Measurements from ENCODE around the gene TSPAN14. TPM values are rescaled to one million over a fixed set of nuclear protein-coding genes. Genes with fewer than 3 reads are reported as not detected.

TSPAN14 gene
- total and polyA plus RNA-seq, 12 donors = 16.9 to 57.2 (median 27.6) TPM

DNA sequence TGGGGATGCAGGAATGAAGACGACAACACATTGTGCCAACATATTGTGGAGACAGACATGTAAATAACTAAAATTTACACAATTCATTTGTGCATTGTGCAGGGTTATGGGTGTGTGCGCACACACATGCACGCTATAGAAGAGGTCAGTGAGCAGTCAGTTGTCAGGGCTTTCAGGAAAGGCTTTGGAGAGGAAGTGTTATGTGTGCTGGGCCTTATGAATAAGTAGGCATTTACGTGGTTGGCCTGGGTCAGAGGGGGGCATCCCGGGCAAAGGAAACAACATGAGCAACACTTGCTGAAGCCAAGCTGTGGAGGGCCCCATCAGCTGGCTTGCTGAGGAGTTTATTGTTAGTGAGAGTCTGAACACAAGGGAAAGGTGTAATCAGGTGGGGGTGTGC, 41.6 kb upstream of the TSPAN14 start:
- no peak for ATAC-seq
- H3K27me3 ChIP-seq = peaks cover 0 to 9% (median 0%) of the 10 kb centered on the region in 7 donors
- H3K4me3 ChIP-seq = no peak overlapping the region
- peak overlapping the region in 3 of 10 donors; percentile 14 to 58 (median 19) for H3K27ac ChIP-seq
- no peaks in the 10 kb centered on the region for H3K9me3 ChIP-seq
- intact Hi-C loops (cut with DNase I) = loop anchor here in 1 of 10 donors (5.0 kb wide), 1 partner anchor 40 kb away; the partner anchor contains the start of gene TSPAN14
- no peak for DNase-seq
- 66 to 80% methylated on average over 5 of the region's 5 CpGs for WGBS, 2 donors
- peaks cover 10 to 91% (median 83%) of the 10 kb centered on the region in 9 donors for H3K4me1 ChIP-seq
- TF ChIP-seq, protein P1, sequence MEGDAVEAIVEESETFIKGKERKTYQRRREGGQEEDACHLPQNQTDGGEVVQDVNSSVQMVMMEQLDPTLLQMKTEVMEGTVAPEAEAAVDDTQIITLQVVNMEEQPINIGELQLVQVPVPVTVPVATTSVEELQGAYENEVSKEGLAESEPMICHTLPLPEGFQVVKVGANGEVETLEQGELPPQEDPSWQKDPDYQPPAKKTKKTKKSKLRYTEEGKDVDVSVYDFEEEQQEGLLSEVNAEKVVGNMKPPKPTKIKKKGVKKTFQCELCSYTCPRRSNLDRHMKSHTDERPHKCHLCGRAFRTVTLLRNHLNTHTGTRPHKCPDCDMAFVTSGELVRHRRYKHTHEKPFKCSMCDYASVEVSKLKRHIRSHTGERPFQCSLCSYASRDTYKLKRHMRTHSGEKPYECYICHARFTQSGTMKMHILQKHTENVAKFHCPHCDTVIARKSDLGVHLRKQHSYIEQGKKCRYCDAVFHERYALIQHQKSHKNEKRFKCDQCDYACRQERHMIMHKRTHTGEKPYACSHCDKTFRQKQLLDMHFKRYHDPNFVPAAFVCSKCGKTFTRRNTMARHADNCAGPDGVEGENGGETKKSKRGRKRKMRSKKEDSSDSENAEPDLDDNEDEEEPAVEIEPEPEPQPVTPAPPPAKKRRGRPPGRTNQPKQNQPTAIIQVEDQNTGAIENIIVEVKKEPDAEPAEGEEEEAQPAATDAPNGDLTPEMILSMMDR (IDR thresholded peaks at IDR 0.05) = no peak
- H3K36me3 ChIP-seq = no peaks in the 10 kb centered on the region

DNA sequence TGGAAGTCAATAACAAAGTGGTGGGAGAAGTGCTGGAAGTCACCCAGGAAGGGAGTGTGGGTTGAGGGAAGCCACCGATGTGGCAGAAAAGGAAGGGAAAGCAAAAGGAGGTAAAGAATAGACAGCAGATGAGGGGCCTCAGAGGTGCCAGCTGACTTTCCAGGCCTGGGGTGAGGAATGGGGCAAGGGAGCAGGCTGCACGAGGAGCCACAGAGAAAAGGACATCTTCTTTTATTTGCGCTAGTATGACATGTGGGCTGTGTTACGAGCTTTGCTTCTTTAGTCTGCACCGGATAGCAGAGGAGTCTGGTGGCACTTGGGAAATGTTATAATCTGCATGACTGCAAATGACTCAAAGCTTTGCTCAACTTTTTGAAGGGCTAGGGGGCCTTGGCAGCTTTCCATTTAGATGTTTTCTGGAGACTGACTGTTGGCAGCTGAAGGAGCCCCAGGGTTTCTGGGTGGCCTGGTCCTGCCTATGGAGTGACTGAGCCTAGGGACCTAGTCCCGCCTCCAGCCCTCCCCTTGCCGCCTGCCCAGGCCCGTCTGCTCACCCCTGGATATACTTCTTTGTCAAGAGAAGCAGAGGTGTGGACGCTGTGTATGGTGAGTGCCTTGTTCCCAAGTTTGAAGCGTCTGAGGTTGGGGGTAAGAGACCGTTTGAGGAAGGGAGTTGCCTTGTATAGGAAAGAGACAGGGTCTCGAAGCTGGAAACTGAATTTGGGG, 40.7 kb upstream of the TSPAN14 start:
- 58 to 60% methylated on average over 12 of the region's 12 CpGs for WGBS, 2 donors
- H3K27ac ChIP-seq = peak overlapping the region in 8 of 10 donors; percentile 3 to 58 (median 40)
- DNase-seq = no peak
- TF ChIP-seq, protein P1 (IDR thresholded peaks at IDR 0.05) = no peak
- peak in 1 of 8 donors; percentile 42 for ATAC-seq
- no peaks in the 10 kb centered on the region for H3K36me3 ChIP-seq
- peaks cover 10 to 85% (median 75%) of the 10 kb centered on the region in 9 donors for H3K4me1 ChIP-seq
- intact Hi-C loops (cut with DNase I) = loop anchor here in 1 of 10 donors (5.0 kb wide), 1 partner anchor 39 kb away; the partner anchor contains the start of gene TSPAN14
- H3K4me3 ChIP-seq = peak overlapping the region in 1 of 10 donors; percentile 27
- peaks cover 0 to 5% (median 0%) of the 10 kb centered on the region in 7 donors for H3K27me3 ChIP-seq
- no peaks in the 10 kb centered on the region for H3K9me3 ChIP-seq

DNA sequence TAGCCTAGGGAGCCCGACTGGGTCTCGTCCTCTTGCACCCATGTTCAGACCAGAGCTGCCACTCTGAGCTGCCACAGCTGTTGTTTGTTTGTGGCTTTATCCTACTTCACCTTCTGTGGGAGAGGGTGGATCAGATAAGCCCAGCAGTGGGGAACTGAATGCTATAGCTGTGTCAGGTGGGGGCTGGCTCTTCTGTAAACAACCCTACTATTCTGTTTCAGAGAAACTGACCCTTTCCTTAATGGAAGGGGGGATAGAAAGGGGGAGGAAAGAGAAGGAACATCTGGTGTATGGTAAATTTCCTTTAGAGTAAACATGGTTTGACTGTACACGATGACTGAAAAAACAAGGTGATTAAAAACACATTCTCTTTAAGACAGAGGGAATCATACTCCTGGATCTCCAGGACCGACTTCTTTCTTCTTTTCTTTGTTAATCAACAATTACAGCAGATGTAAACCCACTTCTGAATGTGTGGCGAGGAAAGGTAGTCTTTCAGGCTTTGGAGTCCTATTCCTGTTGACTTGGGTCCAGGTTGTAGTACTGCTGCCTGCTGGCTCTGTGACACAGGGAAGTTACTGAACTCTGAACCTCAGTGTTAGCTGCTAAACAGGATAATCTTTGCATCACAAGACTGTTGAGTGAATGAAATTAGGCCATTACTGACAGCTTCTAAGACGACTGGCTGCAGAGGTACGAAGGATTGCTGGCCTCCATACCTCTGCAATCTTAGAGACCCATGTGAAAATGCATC, 39.8 kb upstream of the TSPAN14 start:
- Histone ChIP-seq H3K9me3 (no peaks in the 10 kb centered on the region), H3K36me3 (no peaks in the 10 kb centered on the region), H3K27me3 (no peaks in the 10 kb centered on the region), H3K27ac (peak overlapping the region in 8 of 10 donors; percentile 3 to 58 (median 44)), H3K4me1 (peaks cover 10 to 77% (median 68%) of the 10 kb centered on the region in 9 donors), H3K4me3 (no peak overlapping the region)
- no peak for ATAC-seq
- TF ChIP-seq, protein P1 (IDR thresholded peaks at IDR 0.05) = no peak
- intact Hi-C loops (cut with DNase I) = loop anchor here in 1 of 10 donors (5.0 kb wide), 1 partner anchor 38 kb away; the partner anchor contains the start of gene TSPAN14
- DNase-seq = no peak
- 53 to 69% methylated on average over 7 of the region's 7 CpGs for WGBS, 2 donors

DNA sequence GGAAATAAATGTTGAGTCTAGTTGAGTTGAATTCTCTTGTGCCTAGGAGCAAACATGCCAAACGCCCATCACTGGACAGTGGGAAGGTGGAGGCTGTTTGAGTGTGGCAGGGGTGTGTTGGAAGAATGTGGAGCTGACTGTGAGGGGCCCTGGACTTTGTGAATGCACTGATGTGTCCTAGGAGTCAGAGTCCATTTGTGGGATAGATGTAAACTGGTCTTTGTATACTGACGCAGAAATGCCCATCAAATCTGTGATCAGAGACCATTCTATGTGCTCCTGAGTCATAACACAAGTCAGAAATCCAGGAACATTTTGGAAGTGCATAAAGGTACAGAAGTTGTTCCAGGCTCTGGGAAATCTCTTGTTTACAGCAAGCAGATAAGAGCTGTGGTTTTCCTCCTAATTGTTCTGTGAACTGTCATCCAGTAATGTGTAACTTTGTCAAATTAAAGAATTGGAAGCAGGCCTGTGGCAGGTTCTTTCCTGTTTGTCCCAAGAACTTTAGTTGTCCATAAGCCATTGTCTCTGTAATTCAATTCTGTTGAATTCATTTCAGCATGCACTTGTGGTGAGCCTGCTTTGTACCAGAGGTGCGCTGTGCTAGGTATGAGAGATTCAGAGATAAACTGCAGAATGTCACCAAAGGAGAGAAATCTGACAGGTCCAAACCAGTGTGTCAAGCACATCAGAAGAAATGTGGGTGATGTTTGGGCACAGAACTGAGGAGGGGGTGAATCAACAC, 38.2 kb upstream of the TSPAN14 start:
- Histone ChIP-seq H3K9me3 (no peaks in the 10 kb centered on the region), H3K27ac (peak overlapping the region; percentile 5 to 72 (median 64)), H3K36me3 (peaks cover 0 to 6% (median 0%) of the 10 kb centered on the region in 9 donors), H3K27me3 (no peaks in the 10 kb centered on the region), H3K4me1 (peaks cover 10 to 67% (median 55%) of the 10 kb centered on the region in 9 donors), H3K4me3 (no peak overlapping the region)
- no peak for DNase-seq
- 47 to 71% methylated on average over 3 of the region's 3 CpGs for WGBS, 2 donors
- TF ChIP-seq, protein P1 (IDR thresholded peaks at IDR 0.05) = no peak
- intact Hi-C loops (cut with DNase I) = no loop called here
- ATAC-seq = peak in 3 of 8 donors; percentile 9 to 17 (median 16)

All from heart right ventricle (tissue), 16 donors.